ENCODE results near the gene CDH18.

Gene CDH18

DNA sequence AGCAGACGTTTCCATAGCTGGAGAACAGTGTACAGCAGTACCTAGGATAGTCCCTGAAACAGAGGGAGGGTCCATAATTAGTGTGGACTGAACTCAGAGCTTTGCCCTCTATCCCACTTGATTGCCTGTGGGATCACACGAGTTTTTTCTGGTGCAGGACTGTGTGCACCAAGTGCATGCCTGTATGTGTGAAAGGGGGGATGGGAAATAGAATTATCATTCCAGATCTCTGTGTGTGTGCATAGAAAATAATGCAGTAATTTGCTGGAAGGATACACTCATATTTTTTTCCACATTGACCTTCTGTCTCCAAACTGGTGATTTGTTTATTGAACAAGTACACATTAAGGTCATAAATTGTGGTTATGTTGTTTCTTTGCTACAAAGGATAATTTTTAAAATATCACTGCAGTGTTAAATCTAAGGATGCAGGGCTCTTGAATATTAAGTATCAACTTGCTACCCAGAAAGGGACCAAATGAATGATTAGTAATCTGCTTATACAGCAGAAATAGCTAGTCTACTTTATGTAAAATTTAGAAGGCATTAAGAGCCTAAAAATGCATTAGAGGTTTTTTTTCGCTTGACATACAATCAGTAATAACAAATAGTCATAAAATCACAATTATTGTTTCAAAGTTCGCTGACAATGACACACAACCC is 292.9 kb downstream of the CDH18 start:
- H3K36me3 ChIP-seq (ENCODE audit: insufficient read depth, low read length) = no peaks in the 10 kb centered on the region
- no peaks in the 10 kb centered on the region; the same call in 1 of the 2 replicates for H3K4me1 ChIP-seq (ENCODE audit: insufficient read depth, low read length)
- 0 out of 2 replicates have a peak, but pooled peaks cover 2% of the 10 kb centered on the region for H3K9me3 ChIP-seq (ENCODE audit: control insufficient read depth, insufficient read depth, low read length)
- no peak overlapping the region for H3K9ac ChIP-seq (ENCODE audit: low read depth, low read length)

DNA sequence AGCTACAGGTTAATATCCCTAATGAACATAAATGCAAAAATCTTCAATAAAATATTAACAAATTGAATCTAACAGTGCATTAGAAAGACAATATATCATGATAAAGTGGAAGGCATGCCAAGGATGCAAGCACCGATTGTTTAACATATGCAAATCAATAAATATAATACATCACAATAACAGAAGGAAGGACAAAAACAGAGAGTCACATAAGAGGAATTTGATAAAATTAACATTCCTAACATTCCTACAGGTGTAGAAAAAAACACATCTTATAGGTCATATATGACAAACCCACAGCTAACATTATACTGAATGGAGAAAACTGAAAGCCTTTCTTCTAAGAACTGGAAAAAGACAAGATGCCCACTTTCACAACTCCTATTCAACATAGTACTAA is 297.0 kb downstream of the CDH18 start:
- 0 out of 2 replicates have a peak, but pooled peaks cover 2% of the 10 kb centered on the region for H3K9me3 ChIP-seq (ENCODE audit: control insufficient read depth, insufficient read depth, low read length)
- no peak overlapping the region for H3K9ac ChIP-seq (ENCODE audit: low read depth, low read length)
- no peaks in the 10 kb centered on the region; the same call in 1 of the 2 replicates for H3K4me1 ChIP-seq (ENCODE audit: insufficient read depth, low read length)
- no peaks in the 10 kb centered on the region for H3K36me3 ChIP-seq (ENCODE audit: insufficient read depth, low read length)

DNA sequence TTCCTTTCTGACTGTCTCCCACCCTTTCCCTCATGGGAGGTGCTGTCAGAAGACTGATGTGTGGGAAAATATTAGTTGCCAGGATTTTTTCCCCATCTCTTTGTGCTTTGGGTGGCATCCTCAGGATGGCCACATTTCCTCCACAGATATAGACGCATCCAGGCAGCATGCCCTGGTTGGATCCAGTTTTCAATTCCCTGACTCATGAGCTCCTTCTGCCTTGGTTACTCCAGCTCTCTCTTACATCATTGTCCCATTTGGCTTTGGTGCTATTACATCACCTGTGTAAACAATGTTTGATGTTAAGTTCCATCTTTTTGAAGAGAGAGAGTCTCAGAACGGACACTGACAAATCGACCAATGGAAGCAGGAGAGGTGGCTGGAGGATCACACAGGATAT is 302.5 kb downstream of the CDH18 start:
- H3K9me3 ChIP-seq (ENCODE audit: control insufficient read depth, insufficient read depth, low read length) = no peaks in the 10 kb centered on the region
- no peak overlapping the region for H3K9ac ChIP-seq (ENCODE audit: low read depth, low read length)
- no peaks in the 10 kb centered on the region for H3K4me1 ChIP-seq (ENCODE audit: insufficient read depth, low read length)
- H3K36me3 ChIP-seq (ENCODE audit: insufficient read depth, low read length) = no peaks in the 10 kb centered on the region

DNA sequence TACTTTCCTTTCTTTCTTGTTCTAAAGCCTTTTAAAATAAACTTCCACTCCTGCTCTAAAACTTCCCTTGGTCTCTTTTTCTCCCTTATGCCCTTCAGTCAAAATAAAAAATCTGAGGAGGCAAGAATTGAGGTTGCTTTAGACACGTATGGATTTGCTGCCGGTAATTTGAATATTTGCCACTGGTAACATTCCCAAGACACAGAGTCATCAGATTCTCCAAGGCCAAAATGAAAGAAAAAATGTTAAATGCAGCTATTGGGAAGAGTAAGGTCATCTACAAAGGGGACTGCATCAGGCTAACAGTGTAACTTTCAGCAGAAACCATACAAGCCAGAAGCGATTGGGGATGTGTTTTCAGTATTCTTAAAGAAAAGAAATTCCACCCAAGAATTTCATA is 311.1 kb downstream of the CDH18 start:
- H3K36me3 ChIP-seq (ENCODE audit: insufficient read depth, low read length) = no peaks in the 10 kb centered on the region
- H3K9ac ChIP-seq (ENCODE audit: low read depth, low read length) = no peak overlapping the region
- H3K9me3 ChIP-seq (ENCODE audit: control insufficient read depth, insufficient read depth, low read length) = peaks cover 7% of the 10 kb centered on the region; the same call in 1 of the 2 replicates
- no peaks in the 10 kb centered on the region for H3K4me1 ChIP-seq (ENCODE audit: insufficient read depth, low read length)

DNA sequence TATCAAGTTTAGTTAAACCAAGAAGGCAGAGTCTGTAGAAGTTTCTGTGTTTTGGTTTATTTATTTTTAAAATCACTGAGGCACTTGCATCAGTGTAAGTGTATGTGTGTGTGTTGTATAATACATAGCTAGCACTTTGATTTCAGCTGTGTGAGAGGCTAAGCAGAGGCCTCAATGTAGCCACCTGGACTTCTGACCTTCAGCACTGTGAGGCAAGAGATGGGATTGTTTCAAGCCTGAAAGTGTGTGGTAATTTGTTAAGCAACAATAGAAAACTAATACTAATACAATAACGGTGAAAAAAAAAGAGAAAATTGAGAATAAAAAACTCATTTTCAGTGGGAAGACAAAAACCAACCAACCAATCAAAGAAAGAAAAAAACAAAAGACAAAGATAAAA is 327.3 kb downstream of the CDH18 start:
- Histone ChIP-seq H3K36me3 (ENCODE audit: insufficient read depth, low read length) (no peaks in the 10 kb centered on the region), H3K9ac (ENCODE audit: low read depth, low read length) (no peak overlapping the region), H3K9me3 (ENCODE audit: control insufficient read depth, insufficient read depth, low read length) (no peaks in the 10 kb centered on the region), H3K4me1 (ENCODE audit: insufficient read depth, low read length) (no peaks in the 10 kb centered on the region)

DNA sequence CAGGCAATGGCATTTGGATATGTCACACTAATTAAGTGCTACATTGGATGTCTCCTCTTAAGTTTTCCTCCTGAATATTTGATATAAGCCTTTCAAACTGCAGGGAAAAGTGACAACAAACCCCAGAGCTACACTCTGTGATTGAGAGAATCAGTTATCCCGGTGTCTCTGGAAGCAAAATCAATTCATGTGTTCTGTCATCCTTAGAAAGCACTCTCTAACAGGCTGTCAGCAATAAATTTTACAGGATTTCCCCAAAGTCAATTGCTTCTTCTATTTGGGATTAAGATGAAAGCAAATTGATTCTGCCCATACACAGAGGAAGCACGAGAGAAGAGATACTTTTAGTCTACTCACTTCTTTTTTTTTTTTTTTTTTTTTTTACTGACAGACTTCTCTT is 332.4 kb downstream of the CDH18 start:
- no peaks in the 10 kb centered on the region for H3K4me1 ChIP-seq (ENCODE audit: insufficient read depth, low read length)
- no peak overlapping the region for H3K9ac ChIP-seq (ENCODE audit: low read depth, low read length)
- no peaks in the 10 kb centered on the region for H3K36me3 ChIP-seq (ENCODE audit: insufficient read depth, low read length)
- no peaks in the 10 kb centered on the region for H3K9me3 ChIP-seq (ENCODE audit: control insufficient read depth, insufficient read depth, low read length)

DNA sequence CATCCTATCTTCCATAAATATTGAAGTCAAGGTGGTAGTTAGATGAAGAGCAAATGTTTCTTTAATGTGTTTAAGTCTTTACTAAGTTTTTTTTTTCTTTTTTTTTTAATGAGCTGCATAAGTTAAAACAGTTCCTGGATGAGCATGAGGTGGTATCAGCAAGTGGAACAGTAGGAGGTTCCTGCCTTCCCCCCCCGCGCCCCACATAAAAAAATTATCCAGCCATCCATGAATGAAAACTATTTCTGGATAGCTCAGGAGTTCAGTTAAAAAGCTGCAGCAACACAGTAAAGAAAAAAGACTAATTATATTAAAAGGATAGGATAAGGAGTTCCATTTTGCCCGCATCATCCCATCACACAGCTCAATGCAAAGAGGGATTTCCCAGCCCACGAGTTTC is 349.5 kb downstream of the CDH18 start:
- H3K9me3 ChIP-seq (ENCODE audit: control insufficient read depth, insufficient read depth, low read length) = no peaks in the 10 kb centered on the region
- H3K9ac ChIP-seq (ENCODE audit: low read depth, low read length) = no peak overlapping the region
- no peaks in the 10 kb centered on the region for H3K4me1 ChIP-seq (ENCODE audit: insufficient read depth, low read length)
- no peaks in the 10 kb centered on the region for H3K36me3 ChIP-seq (ENCODE audit: insufficient read depth, low read length)

DNA sequence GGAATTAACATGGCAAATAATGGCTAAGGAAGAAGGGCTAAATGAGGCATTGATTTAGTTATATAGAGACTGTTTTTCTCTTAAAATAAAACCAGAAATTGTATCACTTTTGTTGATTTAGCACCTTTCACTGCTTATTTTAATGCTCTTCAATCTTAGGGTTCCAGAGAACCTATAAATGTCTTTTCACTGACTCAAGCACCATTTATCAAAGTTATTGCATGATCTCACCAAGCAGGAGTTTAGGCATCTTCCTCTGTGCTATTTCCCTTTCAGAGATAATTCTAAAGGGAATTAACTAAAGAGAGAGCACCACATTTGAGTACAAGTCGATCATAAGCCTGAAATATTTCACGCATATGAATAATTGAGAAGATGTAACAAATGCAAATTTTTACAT is 357.1 kb downstream of the CDH18 start:
- Histone ChIP-seq H3K9me3 (ENCODE audit: control insufficient read depth, insufficient read depth, low read length) (no peaks in the 10 kb centered on the region), H3K36me3 (ENCODE audit: insufficient read depth, low read length) (no peaks in the 10 kb centered on the region), H3K4me1 (ENCODE audit: insufficient read depth, low read length) (no peaks in the 10 kb centered on the region), H3K9ac (ENCODE audit: low read depth, low read length) (no peak overlapping the region)

DNA sequence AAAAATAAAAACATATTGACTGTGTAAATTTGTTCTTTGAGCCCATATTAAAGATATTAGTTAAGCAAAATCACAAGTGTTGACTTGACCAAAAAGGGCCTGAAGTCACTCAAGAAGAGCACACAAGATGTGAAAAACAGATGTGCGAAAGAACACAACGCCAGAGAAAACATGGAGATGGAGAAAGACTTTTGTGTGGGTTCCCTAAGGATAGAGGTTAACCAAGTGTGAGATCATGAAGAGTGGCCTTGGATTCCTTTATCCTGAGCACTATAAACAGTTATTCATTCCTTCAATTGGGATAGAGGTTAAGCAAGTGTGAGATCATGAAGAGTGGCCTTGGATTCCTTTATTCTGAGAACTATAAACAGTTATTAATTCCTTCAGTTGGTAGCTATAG is 361.8 kb downstream of the CDH18 start:
- Histone ChIP-seq H3K36me3 (ENCODE audit: insufficient read depth, low read length) (no peaks in the 10 kb centered on the region), H3K9ac (ENCODE audit: low read depth, low read length) (no peak overlapping the region), H3K4me1 (ENCODE audit: insufficient read depth, low read length) (no peaks in the 10 kb centered on the region), H3K9me3 (ENCODE audit: control insufficient read depth, insufficient read depth, low read length) (no peaks in the 10 kb centered on the region)

DNA sequence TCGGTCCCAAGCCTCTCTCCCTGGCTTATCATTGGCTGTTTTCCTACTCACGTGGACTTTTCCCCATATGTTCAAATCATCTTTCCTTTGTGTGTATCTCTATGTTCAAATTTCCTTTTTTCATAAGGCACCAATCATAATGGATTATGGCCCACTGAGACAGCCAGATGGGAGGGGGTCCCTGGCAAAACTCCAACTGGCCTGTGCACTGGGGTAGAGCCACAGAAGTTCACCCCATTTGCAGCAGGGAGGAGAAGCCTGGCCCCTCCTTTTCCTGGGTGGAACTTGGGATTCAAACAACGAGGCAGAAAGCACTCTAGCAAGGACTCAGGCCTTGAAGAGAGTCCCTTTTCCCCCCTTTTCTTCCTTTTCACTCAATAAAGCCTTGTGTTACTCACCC is 362.4 kb downstream of the CDH18 start:
- Histone ChIP-seq H3K9ac (ENCODE audit: low read depth, low read length) (no peak overlapping the region), H3K9me3 (ENCODE audit: control insufficient read depth, insufficient read depth, low read length) (no peaks in the 10 kb centered on the region), H3K4me1 (ENCODE audit: insufficient read depth, low read length) (no peaks in the 10 kb centered on the region), H3K36me3 (ENCODE audit: insufficient read depth, low read length) (no peaks in the 10 kb centered on the region)

DNA sequence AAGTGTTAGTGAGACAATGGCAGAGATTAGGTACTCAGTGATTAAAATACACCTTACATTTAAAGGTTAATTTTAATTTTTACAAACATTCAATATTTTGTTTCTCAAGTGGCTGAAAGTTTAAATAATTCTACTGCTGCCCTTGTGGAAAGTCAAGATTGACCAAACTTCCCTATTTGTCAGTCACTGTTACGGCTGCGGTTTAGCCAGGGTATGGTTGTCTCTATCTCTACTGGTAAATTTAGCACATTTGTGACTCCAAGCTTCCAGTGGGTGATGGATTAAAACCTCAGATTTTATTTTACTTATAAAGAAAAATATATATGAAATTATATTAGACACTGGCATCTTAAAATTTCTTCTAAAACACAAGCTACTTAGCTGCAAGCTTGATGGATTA is 368.4 kb downstream of the CDH18 start:
- no peak overlapping the region for H3K9ac ChIP-seq (ENCODE audit: low read depth, low read length)
- H3K4me1 ChIP-seq (ENCODE audit: insufficient read depth, low read length) = no peaks in the 10 kb centered on the region
- H3K36me3 ChIP-seq (ENCODE audit: insufficient read depth, low read length) = no peaks in the 10 kb centered on the region
- H3K9me3 ChIP-seq (ENCODE audit: control insufficient read depth, insufficient read depth, low read length) = no peaks in the 10 kb centered on the region

DNA sequence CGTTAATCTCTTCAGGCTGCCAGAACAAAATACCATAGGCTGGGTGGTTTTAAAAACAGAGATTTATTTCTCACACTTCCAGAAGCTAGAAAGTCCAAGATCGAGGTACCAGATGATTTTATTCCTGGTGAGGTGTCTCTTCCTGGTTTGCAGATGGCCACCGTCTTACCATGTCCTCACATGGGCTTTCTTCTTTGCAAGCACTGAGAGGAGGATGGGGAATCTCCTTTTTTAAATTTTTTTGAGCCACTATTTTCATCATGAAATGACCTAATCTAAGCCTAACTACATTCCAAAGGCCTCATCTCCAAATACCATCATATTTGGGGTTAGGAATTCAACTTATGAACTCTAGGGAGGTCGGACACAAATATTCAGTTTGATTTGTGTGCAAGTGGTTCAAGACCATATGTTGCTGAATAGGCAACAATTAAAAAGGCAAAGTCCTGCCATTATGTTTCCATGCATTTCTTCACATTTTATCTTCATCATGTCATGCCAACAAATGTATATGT is 371.2 kb downstream of the CDH18 start:
- no peaks in the 10 kb centered on the region for H3K4me1 ChIP-seq (ENCODE audit: insufficient read depth, low read length)
- no peaks in the 10 kb centered on the region for H3K9me3 ChIP-seq (ENCODE audit: control insufficient read depth, insufficient read depth, low read length)
- no peaks in the 10 kb centered on the region for H3K36me3 ChIP-seq (ENCODE audit: insufficient read depth, low read length)
- H3K9ac ChIP-seq (ENCODE audit: low read depth, low read length) = no peak overlapping the region

DNA sequence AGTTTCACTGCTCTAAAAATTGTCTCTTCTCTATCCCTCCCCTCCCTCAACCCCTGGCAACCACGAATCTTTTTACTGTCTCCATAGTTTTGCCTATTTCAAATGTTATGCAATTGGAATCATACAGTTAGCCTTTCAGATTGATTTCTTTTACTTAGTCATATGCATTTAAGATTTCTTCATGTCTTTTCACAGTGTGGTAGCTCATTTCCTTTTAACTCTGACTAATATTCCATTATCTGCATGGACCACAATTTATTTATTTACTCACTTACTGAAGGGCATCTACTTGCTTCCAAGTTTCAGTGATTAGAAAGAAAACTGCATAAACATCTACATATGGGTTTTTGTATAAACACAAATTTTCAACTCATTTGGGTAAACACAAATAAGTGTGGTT is 372.3 kb downstream of the CDH18 start:
- Histone ChIP-seq H3K36me3 (ENCODE audit: insufficient read depth, low read length) (no peaks in the 10 kb centered on the region), H3K9ac (ENCODE audit: low read depth, low read length) (no peak overlapping the region), H3K4me1 (ENCODE audit: insufficient read depth, low read length) (no peaks in the 10 kb centered on the region), H3K9me3 (ENCODE audit: control insufficient read depth, insufficient read depth, low read length) (no peaks in the 10 kb centered on the region)

DNA sequence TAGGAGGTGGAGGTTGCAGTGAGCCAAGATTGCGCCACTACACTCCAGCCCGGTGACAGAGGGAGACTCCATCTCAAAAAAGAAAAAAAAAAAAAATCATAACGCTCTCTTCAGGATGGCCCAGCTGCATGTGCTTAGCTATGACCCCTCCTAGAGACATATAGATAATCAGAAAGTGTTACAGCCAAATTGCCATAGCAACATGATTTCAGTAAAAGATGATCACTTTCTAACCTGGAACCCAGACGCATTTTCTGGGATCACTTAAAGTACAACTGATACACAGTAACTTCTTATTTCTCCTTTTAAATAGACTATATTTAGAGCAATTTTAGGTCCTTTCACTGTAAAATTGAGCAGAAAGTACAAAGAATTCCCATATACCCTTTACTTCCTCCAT is 372.9 kb downstream of the CDH18 start:
- Histone ChIP-seq H3K9me3 (ENCODE audit: control insufficient read depth, insufficient read depth, low read length) (no peaks in the 10 kb centered on the region), H3K9ac (ENCODE audit: low read depth, low read length) (no peak overlapping the region), H3K36me3 (ENCODE audit: insufficient read depth, low read length) (no peaks in the 10 kb centered on the region), H3K4me1 (ENCODE audit: insufficient read depth, low read length) (no peaks in the 10 kb centered on the region)

DNA sequence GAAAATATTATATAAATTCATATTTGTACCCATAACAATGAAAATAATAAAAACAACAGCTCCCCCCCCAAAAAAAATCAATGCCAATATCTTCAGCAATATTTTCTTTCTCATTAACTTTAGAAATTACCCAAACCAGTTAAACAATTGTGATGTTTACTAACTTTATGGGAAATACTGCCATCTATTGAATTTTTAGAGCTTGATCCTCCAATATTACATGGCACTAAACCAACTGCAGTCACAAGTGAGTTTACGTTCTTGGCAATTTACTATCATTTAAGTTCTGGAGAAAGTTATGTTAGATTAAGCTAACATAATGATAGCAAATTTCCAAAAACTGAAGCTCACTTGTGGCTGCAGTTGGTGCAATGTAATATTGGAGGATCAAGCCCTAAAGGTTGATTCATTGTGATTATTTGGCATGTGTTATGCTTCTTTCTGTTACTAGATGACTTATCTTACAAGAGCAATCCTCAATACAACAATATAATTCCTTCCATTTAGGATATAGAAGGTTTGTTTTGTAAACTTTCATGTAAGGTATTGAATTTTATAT is 379.5 kb downstream of the CDH18 start:
- Histone ChIP-seq H3K4me1 (ENCODE audit: insufficient read depth, low read length) (no peaks in the 10 kb centered on the region; the same call in 1 of the 2 replicates), H3K9me3 (ENCODE audit: control insufficient read depth, insufficient read depth, low read length) (no peaks in the 10 kb centered on the region), H3K9ac (ENCODE audit: low read depth, low read length) (no peak overlapping the region), H3K36me3 (ENCODE audit: insufficient read depth, low read length) (no peaks in the 10 kb centered on the region)

All from ES-I3 (cell line).